K562 (cell line): ENCODE measurements around the gene SLC7A5. TPM values are rescaled to one million over a fixed set of nuclear protein-coding genes. Genes with fewer than 3 reads are reported as not detected.

Experiments used
- HNRNPLL ChIP-seq: fragments of 200-400 bp; formaldehyde crosslinking; IDR thresholded peaks from 2 replicates; pipeline ENCODE4 v1.6.1; 2017; ENCODE audit warnings: low read length, low read depth, mild to moderate bottlenecking; ENCODE audit not compliant: poor library complexity, severe bottlenecking
- L3MBTL2 ChIP-seq: fragments of 450-650 bp; IDR thresholded peaks from 2 replicates; pipeline ENCODE4 v1.6.1; 2016; ENCODE audit warnings: mild to moderate bottlenecking, moderate library complexity
- TBL1XR1 ChIP-seq, 2 experiments: IDR thresholded peaks; 2 replicates each; pipeline ENCODE4 v1.6.1; 2012; ENCODE audit warnings: improper control_type of control experiment in 2 of 2, low read length in 2 of 2, mild to moderate bottlenecking in 1 of 2
- YY1 ChIP-seq, 3 experiments: IDR thresholded peaks; 2 replicates each; pipeline ENCODE4 v1.6.1; 2011; ENCODE audit warnings: low read length in 2 of 3, mild to moderate bottlenecking in 2 of 3, moderate library complexity in 2 of 3, borderline replicate concordance in 1 of 3, control low read depth in 1 of 3, low read depth in 1 of 3; ENCODE audit not compliant: insufficient read depth in 3 of 3, insufficient replicate concordance in 2 of 3, control insufficient read depth in 1 of 3, insufficient read length in 1 of 3; ENCODE audit errors: extremely low read depth in 1 of 3
- polyA plus RNA-seq, 8 experiments: library from polyadenylated mRNA; depleted of rRNA in 4 of 8; stranded (reverse) in 5 of 8; unstranded in 3 of 8; fragments of >200 nt; fragmentation: Nextera tagmentation in 2 of 8; fragmentation: Illumina TruSeq in 1 of 8; extraction: Ambion mirVana in 2 of 8; extraction: Trizol in 1 of 8; gene quantifications; 2 replicates each; pipeline versions ENCODE4 v1.2.1 to v1.2.3, GENCODE V29; 2011 to 2014; ENCODE audit warnings: inconsistent platforms in 1 of 8, missing spikeins in 1 of 8
- total RNA-seq, 7 experiments: library from RNA; depleted of rRNA in 6 of 7; stranded (reverse); fragments of >200 nt in 6 of 7; fragmentation: Illumina TruSeq in 2 of 7; extraction: Trizol in 2 of 7; gene quantifications; 2 replicates each; pipeline versions ENCODE4 v1.2.1 to v1.2.3, GENCODE V29; 2011 to 2021; ENCODE audit warnings: low replicate concordance in 1 of 7
- TF ChIP-seq, protein P1 (sequence below): fragments of 450-650 bp; IDR thresholded peaks from 2 replicates; pipeline ENCODE4 v1.6.1; 2016; ENCODE audit warnings: mild to moderate bottlenecking, moderate library complexity
- TF ChIP-seq, protein P2 (sequence below): fragments of 250-450 bp; sonication (Bioruptor Pico); IDR thresholded peaks from 2 replicates; pipeline ENCODE4 v1.9.0; 2021; ENCODE audit warnings: mild to moderate bottlenecking, inconsistent platforms
- TF ChIP-seq, protein P3 (sequence below): fragments of 250-450 bp; sonication (Bioruptor Pico); IDR thresholded peaks from 2 replicates; pipeline ENCODE4 v1.4.0; 2020; ENCODE audit warnings: mild to moderate bottlenecking
- TF ChIP-seq, protein P4 (sequence below): sonication (generic); formaldehyde crosslinking; IDR thresholded peaks from 2 replicates; pipeline ENCODE4 v1.5.0; 2020; ENCODE audit warnings: missing genetic modification reagents

Gene SLC7A5
- total and polyA plus RNA-seq, 9 of the 15 experiments (the other 6 are each of a cell fraction or from before 2014, with no cell fraction given) = 1.9 to 220 (median 18.6) TPM

DNA sequence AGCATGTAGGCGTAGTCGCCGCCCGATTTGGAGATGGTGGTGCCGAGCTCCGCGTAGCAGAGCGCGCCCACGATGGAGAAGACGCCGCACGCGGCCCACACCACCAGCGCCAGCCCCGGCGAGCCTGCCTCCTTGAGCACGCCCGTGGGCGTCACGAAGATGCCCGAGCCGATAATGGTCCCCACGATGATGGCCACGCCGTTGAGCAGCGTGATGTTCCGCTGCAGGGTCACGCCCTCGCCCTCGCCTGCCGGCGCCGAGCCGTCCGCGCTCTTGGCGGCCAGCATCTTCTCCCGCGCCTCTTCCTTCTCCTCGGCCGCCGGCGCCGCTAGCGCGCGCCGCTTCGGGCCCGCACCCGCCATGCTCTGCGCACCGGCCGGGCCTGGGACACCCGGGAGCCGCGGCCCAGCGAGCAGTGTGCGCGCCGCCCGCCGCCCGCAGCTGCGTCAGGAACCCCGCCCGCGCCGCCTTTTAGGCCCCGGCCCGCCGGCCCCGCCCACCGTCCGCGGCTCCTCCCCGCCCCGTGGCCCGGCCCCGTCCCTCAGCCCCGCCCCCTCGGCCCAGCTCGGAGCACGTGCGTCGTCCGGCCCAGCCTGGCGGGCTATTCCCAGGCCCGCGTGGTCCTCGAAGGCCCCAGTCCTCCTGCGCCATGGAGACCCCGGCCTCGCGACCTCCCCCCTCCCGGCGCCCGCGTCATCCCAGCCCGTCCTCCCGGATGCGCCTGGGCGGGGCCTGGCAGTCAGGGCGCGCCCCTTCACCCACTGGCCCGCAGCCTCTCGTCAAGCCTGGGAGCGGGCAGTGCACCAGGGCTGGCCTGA lies at the start of gene SLC7A5 (continued):
- TF ChIP-seq, protein P1, sequence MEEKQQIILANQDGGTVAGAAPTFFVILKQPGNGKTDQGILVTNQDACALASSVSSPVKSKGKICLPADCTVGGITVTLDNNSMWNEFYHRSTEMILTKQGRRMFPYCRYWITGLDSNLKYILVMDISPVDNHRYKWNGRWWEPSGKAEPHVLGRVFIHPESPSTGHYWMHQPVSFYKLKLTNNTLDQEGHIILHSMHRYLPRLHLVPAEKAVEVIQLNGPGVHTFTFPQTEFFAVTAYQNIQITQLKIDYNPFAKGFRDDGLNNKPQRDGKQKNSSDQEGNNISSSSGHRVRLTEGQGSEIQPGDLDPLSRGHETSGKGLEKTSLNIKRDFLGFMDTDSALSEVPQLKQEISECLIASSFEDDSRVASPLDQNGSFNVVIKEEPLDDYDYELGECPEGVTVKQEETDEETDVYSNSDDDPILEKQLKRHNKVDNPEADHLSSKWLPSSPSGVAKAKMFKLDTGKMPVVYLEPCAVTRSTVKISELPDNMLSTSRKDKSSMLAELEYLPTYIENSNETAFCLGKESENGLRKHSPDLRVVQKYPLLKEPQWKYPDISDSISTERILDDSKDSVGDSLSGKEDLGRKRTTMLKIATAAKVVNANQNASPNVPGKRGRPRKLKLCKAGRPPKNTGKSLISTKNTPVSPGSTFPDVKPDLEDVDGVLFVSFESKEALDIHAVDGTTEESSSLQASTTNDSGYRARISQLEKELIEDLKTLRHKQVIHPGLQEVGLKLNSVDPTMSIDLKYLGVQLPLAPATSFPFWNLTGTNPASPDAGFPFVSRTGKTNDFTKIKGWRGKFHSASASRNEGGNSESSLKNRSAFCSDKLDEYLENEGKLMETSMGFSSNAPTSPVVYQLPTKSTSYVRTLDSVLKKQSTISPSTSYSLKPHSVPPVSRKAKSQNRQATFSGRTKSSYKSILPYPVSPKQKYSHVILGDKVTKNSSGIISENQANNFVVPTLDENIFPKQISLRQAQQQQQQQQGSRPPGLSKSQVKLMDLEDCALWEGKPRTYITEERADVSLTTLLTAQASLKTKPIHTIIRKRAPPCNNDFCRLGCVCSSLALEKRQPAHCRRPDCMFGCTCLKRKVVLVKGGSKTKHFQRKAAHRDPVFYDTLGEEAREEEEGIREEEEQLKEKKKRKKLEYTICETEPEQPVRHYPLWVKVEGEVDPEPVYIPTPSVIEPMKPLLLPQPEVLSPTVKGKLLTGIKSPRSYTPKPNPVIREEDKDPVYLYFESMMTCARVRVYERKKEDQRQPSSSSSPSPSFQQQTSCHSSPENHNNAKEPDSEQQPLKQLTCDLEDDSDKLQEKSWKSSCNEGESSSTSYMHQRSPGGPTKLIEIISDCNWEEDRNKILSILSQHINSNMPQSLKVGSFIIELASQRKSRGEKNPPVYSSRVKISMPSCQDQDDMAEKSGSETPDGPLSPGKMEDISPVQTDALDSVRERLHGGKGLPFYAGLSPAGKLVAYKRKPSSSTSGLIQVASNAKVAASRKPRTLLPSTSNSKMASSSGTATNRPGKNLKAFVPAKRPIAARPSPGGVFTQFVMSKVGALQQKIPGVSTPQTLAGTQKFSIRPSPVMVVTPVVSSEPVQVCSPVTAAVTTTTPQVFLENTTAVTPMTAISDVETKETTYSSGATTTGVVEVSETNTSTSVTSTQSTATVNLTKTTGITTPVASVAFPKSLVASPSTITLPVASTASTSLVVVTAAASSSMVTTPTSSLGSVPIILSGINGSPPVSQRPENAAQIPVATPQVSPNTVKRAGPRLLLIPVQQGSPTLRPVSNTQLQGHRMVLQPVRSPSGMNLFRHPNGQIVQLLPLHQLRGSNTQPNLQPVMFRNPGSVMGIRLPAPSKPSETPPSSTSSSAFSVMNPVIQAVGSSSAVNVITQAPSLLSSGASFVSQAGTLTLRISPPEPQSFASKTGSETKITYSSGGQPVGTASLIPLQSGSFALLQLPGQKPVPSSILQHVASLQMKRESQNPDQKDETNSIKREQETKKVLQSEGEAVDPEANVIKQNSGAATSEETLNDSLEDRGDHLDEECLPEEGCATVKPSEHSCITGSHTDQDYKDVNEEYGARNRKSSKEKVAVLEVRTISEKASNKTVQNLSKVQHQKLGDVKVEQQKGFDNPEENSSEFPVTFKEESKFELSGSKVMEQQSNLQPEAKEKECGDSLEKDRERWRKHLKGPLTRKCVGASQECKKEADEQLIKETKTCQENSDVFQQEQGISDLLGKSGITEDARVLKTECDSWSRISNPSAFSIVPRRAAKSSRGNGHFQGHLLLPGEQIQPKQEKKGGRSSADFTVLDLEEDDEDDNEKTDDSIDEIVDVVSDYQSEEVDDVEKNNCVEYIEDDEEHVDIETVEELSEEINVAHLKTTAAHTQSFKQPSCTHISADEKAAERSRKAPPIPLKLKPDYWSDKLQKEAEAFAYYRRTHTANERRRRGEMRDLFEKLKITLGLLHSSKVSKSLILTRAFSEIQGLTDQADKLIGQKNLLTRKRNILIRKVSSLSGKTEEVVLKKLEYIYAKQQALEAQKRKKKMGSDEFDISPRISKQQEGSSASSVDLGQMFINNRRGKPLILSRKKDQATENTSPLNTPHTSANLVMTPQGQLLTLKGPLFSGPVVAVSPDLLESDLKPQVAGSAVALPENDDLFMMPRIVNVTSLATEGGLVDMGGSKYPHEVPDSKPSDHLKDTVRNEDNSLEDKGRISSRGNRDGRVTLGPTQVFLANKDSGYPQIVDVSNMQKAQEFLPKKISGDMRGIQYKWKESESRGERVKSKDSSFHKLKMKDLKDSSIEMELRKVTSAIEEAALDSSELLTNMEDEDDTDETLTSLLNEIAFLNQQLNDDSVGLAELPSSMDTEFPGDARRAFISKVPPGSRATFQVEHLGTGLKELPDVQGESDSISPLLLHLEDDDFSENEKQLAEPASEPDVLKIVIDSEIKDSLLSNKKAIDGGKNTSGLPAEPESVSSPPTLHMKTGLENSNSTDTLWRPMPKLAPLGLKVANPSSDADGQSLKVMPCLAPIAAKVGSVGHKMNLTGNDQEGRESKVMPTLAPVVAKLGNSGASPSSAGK = peak; percentile 95
- TF ChIP-seq L3MBTL2 = peak; percentile 99
- TF ChIP-seq HNRNPLL = peak; percentile 60
- TF ChIP-seq, protein P2, sequence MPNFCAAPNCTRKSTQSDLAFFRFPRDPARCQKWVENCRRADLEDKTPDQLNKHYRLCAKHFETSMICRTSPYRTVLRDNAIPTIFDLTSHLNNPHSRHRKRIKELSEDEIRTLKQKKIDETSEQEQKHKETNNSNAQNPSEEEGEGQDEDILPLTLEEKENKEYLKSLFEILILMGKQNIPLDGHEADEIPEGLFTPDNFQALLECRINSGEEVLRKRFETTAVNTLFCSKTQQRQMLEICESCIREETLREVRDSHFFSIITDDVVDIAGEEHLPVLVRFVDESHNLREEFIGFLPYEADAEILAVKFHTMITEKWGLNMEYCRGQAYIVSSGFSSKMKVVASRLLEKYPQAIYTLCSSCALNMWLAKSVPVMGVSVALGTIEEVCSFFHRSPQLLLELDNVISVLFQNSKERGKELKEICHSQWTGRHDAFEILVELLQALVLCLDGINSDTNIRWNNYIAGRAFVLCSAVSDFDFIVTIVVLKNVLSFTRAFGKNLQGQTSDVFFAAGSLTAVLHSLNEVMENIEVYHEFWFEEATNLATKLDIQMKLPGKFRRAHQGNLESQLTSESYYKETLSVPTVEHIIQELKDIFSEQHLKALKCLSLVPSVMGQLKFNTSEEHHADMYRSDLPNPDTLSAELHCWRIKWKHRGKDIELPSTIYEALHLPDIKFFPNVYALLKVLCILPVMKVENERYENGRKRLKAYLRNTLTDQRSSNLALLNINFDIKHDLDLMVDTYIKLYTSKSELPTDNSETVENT (CRISPR knock-in tag) = peak; percentile 87; the same call in 1 of the 2 replicates
- TF ChIP-seq, protein P3, sequence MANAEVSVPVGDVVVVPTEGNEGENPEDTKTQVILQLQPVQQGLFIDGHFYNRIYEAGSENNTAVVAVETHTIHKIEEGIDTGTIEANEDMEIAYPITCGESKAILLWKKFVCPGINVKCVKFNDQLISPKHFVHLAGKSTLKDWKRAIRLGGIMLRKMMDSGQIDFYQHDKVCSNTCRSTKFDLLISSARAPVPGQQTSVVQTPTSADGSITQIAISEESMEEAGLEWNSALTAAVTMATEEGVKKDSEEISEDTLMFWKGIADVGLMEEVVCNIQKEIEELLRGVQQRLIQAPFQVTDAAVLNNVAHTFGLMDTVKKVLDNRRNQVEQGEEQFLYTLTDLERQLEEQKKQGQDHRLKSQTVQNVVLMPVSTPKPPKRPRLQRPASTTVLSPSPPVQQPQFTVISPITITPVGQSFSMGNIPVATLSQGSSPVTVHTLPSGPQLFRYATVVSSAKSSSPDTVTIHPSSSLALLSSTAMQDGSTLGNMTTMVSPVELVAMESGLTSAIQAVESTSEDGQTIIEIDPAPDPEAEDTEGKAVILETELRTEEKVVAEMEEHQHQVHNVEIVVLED = peak; percentile 59
- TF ChIP-seq, protein P4, sequence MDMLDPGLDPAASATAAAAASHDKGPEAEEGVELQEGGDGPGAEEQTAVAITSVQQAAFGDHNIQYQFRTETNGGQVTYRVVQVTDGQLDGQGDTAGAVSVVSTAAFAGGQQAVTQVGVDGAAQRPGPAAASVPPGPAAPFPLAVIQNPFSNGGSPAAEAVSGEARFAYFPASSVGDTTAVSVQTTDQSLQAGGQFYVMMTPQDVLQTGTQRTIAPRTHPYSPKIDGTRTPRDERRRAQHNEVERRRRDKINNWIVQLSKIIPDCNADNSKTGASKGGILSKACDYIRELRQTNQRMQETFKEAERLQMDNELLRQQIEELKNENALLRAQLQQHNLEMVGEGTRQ (CRISPR knock-in tag) = 0 out of 2 replicates have a peak, but pooled peaks have one; percentile 15
- peak in 2 of 3 experiments; percentile 58 to 60 for TF ChIP-seq YY1 (IDR thresholded peaks at IDR 0.05; ENCODE audit: borderline replicate concordance in 1 of 3, control insufficient read depth in 1 of 3, extremely low read depth in 1 of 3, insufficient read depth in 3 of 3, insufficient read length in 1 of 3, insufficient replicate concordance in 2 of 3, low read depth in 1 of 3, low read length in 2 of 3)
- peak in 1 of 2 experiments; percentile 61; a peak in 1 of 4 replicates for TF ChIP-seq TBL1XR1 (IDR thresholded peaks at IDR 0.05; ENCODE audit: low read length in 2 of 2)
